ENCODE measurements around the gene DDI2. TPM values are rescaled to one million over a fixed set of nuclear protein-coding genes. Genes with fewer than 3 reads are reported as not detected.
A peak's percentile ranks its signal among the peaks of the same experiment; 100 is the strongest.

The DDI2 gene
- total and polyA plus RNA-seq, 2 donors (not counting 3 experiments of a cell fraction or from before 2014, with no cell fraction given) = 5.4 to 35.2 TPM

- H3K9me3 ChIP-seq (replicated peaks; ENCODE audit: control insufficient read depth, insufficient read depth, low read length) = no peaks in the 10 kb centered on the region
- dilution Hi-C loops (cut with MboI; ENCODE audit: extremely low pct_ligation_motif_present, low sequenced_read_pairs) (no loop called here), intact Hi-C loops (cut with micrococcal nuclease) (loop anchor here (1.0 to 2.0 kb wide), 2 partner anchors 66 to 77 kb away; partner anchors contain the start of gene DDI2)
- H3K4me1 ChIP-seq (ENCODE audit: control insufficient read depth, extremely low read depth, insufficient read depth, low read length) = peaks cover 7% of the 10 kb centered on the region
- peak overlapping the region; percentile 92 for H3K27ac ChIP-seq (ENCODE audit: insufficient read depth, low read depth, low read length)
- no peaks in the 10 kb centered on the region for H4K20me1 ChIP-seq (replicated peaks; ENCODE audit: control insufficient read depth, extremely low read depth, insufficient read depth, low read length)
- ChIA-PET POLR2A (no interaction called here), CTCF (no interaction called here)
- H3K36me3 ChIP-seq (ENCODE audit: control insufficient read depth in 2 of 2, extremely low read depth in 1 of 2, insufficient read depth in 2 of 2, low read length in 2 of 2) = no peaks in the 10 kb centered on the region
- BruUV-seq (replicated peaks) = TSS peak; percentile 51
- peak overlapping the region; percentile 61 to 82 (median 66) for H3K4me3 ChIP-seq (replicated peaks in 1 of 3; ENCODE audit: insufficient read depth in 1 of 3, low read depth in 1 of 3, low read length in 3 of 3)
- H3K9ac ChIP-seq (replicated peaks; ENCODE audit: extremely low read depth, insufficient read depth, low read length) = peak overlapping the region; percentile 94
- H3K79me2 ChIP-seq (ENCODE audit: control insufficient read depth, insufficient read depth, low read length) = peaks cover 38% of the 10 kb centered on the region
- peak overlapping the region; percentile 77 for H3K4me2 ChIP-seq (ENCODE audit: insufficient read depth, low read length)
- no peaks in the 10 kb centered on the region for H3K9me1 ChIP-seq (replicated peaks; ENCODE audit: control insufficient read depth, extremely low read depth, insufficient read depth, low read length)
- DNase-seq (ENCODE audit: low read depth, low spot score) (no peak), FAIRE-seq (no peak)
- H3K27me3 ChIP-seq (ENCODE audit: control insufficient read depth in 2 of 2, insufficient read depth in 2 of 2, low read length in 2 of 2) = no peaks in the 10 kb centered on the region
- no peak for TF ChIP-seq FOS (IDR thresholded peaks at IDR 0.05; ENCODE audit: borderline replicate concordance, insufficient read depth, low read length)
- H2AFZ ChIP-seq (ENCODE audit: low read depth, low read length) = peak overlapping the region; percentile 85
These were observed 66.2 kb downstream of the DDI2 start for GRCh38 chr1:15683345-15684039.

- no peaks in the 10 kb centered on the region for H3K9me3 ChIP-seq (replicated peaks; ENCODE audit: control insufficient read depth, insufficient read depth, low read length)
- ChIA-PET CTCF (no interaction called here), POLR2A (no interaction called here)
- peaks cover 41% of the 10 kb centered on the region for H3K79me2 ChIP-seq (ENCODE audit: control insufficient read depth, insufficient read depth, low read length)
- TF ChIP-seq JUN (IDR thresholded peaks at IDR 0.05; ENCODE audit: borderline replicate concordance, insufficient read depth, insufficient read length, low read depth) = no peak
- no peak for TF ChIP-seq EZH2 (IDR thresholded peaks at IDR 0.05; ENCODE audit: borderline replicate concordance, low read depth, low read length, severe bottlenecking)
- no peak for TF ChIP-seq CTCF (IDR thresholded peaks at IDR 0.05; ENCODE audit: extremely low read depth in 1 of 2, insufficient read depth in 1 of 2, low read depth in 1 of 2, low read length in 2 of 2)
- no peak for TF ChIP-seq MYC (IDR thresholded peaks at IDR 0.05; ENCODE audit: low read depth, low read length)
- TF ChIP-seq POLR2AphosphoS5 (IDR thresholded peaks at IDR 0.05; ENCODE audit: insufficient read depth, low read depth, low read length) = peak; percentile 86
- no peak for TF ChIP-seq GATA2 (IDR thresholded peaks at IDR 0.05; ENCODE audit: insufficient read depth, insufficient read length, low read depth, low read length)
- TF ChIP-seq MAX (IDR thresholded peaks at IDR 0.05; ENCODE audit: insufficient read depth, insufficient read length) = no peak
- no peak for TF ChIP-seq FOS (IDR thresholded peaks at IDR 0.05; ENCODE audit: borderline replicate concordance, insufficient read depth, low read length)
- peak; percentile 83 for TF ChIP-seq POLR2A (IDR thresholded peaks at IDR 0.05; ENCODE audit: low read depth, low read length)
- H2AFZ ChIP-seq (ENCODE audit: low read depth, low read length) = peak within 1 kb of the TSS; percentile 85
- H3K4me2 ChIP-seq (ENCODE audit: insufficient read depth, low read length) = peak within 1 kb of the TSS; percentile 79
- peak within 1 kb of the TSS; percentile 94 for H3K9ac ChIP-seq (replicated peaks; ENCODE audit: extremely low read depth, insufficient read depth, low read length)
- no peaks in the 10 kb centered on the region for H4K20me1 ChIP-seq (replicated peaks; ENCODE audit: control insufficient read depth, extremely low read depth, insufficient read depth, low read length)
- FAIRE-seq = no peak
- BruUV-seq (replicated peaks) = no TSS peak
- H3K4me3 ChIP-seq (replicated peaks in 1 of 3; ENCODE audit: insufficient read depth in 1 of 3, low read depth in 1 of 3, low read length in 3 of 3) = peak within 1 kb of the TSS; percentile 61 to 87 (median 73)
- no peaks in the 10 kb centered on the region for H3K36me3 ChIP-seq (ENCODE audit: control insufficient read depth in 2 of 2, extremely low read depth in 1 of 2, insufficient read depth in 2 of 2, low read length in 2 of 2)
- H3K27ac ChIP-seq (ENCODE audit: insufficient read depth, low read depth, low read length) = peak within 1 kb of the TSS; percentile 92
- no peaks in the 10 kb centered on the region for H3K27me3 ChIP-seq (ENCODE audit: control insufficient read depth in 2 of 2, insufficient read depth in 2 of 2, low read length in 2 of 2)
- no peaks in the 10 kb centered on the region for H3K9me1 ChIP-seq (replicated peaks; ENCODE audit: control insufficient read depth, extremely low read depth, insufficient read depth, low read length)
- DNase-seq (ENCODE audit: low read depth, low spot score) = no peak
- H3K4me1 ChIP-seq (ENCODE audit: control insufficient read depth, extremely low read depth, insufficient read depth, low read length) = peaks cover 7% of the 10 kb centered on the region
- dilution Hi-C loops (cut with MboI; ENCODE audit: extremely low pct_ligation_motif_present, low sequenced_read_pairs) (no loop called here), intact Hi-C loops (cut with micrococcal nuclease) (loop anchor here (1.0 to 2.0 kb wide), 2 partner anchors 67 to 77 kb away; partner anchors contain the start of gene DDI2)
These were observed 66.8 kb downstream of the DDI2 start, which contains the start of gene PLEKHM2 for GRCh38 chr1:15684042-15684461. PLEKHM2 (plus strand) TSS chr1:15684320; CDS start chr1:15684559, 239 bp downstream.
